HepG2 (cell line): ENCODE results near the gene SLC43A3. TPM values are rescaled to one million over a fixed set of nuclear protein-coding genes. Genes with fewer than 3 reads are reported as not detected.

Experiments used
- AKAP8 ChIP-seq: sonication (generic); formaldehyde crosslinking; IDR thresholded peaks from 2 replicates; pipeline ENCODE4 v1.5.1; 2020; ENCODE audit warnings: mild to moderate bottlenecking, missing genetic modification reagents
- ATF5 ChIP-seq: sonication (generic); formaldehyde crosslinking; IDR thresholded peaks from 2 replicates; pipeline ENCODE4 v1.4.0; 2020; ENCODE audit warnings: mild to moderate bottlenecking, low read depth, missing genetic modification reagents
- CERS6 ChIP-seq: sonication (generic); formaldehyde crosslinking; IDR thresholded peaks from 2 replicates; pipeline ENCODE4 v1.5.0; 2020; ENCODE audit warnings: missing genetic modification reagents
- HCFC1 ChIP-seq: fragments of 150-350 bp; IDR thresholded peaks from 2 replicates; pipeline ENCODE4 v1.6.1; 2014; ENCODE audit warnings: low read depth, low read length
- KLF6 ChIP-seq: IDR thresholded peaks from 2 replicates; pipeline ENCODE4 v1.8.0; 2016; ENCODE audit warnings: missing biosample characterization, missing genetic modification reagents
- MAFK ChIP-seq, 2 experiments: IDR thresholded peaks in 1 of 2; conservative IDR thresholded peaks in 1 of 2; 2 replicates each; pipeline ENCODE4 v1.6.1; 2011; ENCODE audit warnings: improper control_type of control experiment in 2 of 2, low read length in 2 of 2
- PATZ1 ChIP-seq: sonication (generic); formaldehyde crosslinking; IDR thresholded peaks from 2 replicates; pipeline ENCODE4 v1.4.0; 2020; ENCODE audit warnings: missing genetic modification reagents
- RELA ChIP-seq: sonication (generic); formaldehyde crosslinking; IDR thresholded peaks from 2 replicates; pipeline ENCODE4 v1.4.0; 2020; ENCODE audit warnings: missing genetic modification reagents
- RXRA ChIP-seq: sonication (generic); formaldehyde crosslinking; IDR thresholded peaks from 2 replicates; pipeline ENCODE4 v1.5.1; 2020; ENCODE audit warnings: missing genetic modification reagents
- SMAD3 ChIP-seq: sonication (generic); formaldehyde crosslinking; IDR thresholded peaks from 2 replicates; pipeline ENCODE4 v1.4.0; 2020; ENCODE audit warnings: missing genetic modification reagents
- SMAD9 ChIP-seq: sonication (generic); formaldehyde crosslinking; IDR thresholded peaks from 2 replicates; pipeline ENCODE4 v1.5.1; 2020; ENCODE audit warnings: mild to moderate bottlenecking, missing genetic modification reagents
- SNAPC5 ChIP-seq: sonication (generic); formaldehyde crosslinking; IDR thresholded peaks from 2 replicates; pipeline ENCODE4 v1.8.1; 2023; ENCODE audit warnings: mild to moderate bottlenecking, missing genetic modification reagents, borderline replicate concordance
- TEAD3 ChIP-seq: optimal IDR thresholded peaks from 2 replicates; pipeline ENCODE3; 2016; ENCODE audit warnings: borderline replicate concordance
- TFE3 ChIP-seq: IDR thresholded peaks from 2 replicates; pipeline ENCODE4 v1.6.1; 2016
- ZMYM4 ChIP-seq: sonication (generic); formaldehyde crosslinking; IDR thresholded peaks from 2 replicates; pipeline ENCODE4 v1.8.1; 2023; ENCODE audit warnings: mild to moderate bottlenecking, missing genetic modification reagents
- ZNF121 ChIP-seq: sonication (generic); formaldehyde crosslinking; IDR thresholded peaks from 2 replicates; pipeline ENCODE4 v1.5.0; 2020; ENCODE audit warnings: mild to moderate bottlenecking, missing genetic modification reagents
- ZNF354B ChIP-seq: sonication (generic); formaldehyde crosslinking; IDR thresholded peaks from 2 replicates; pipeline ENCODE4 v1.8.0; 2022; ENCODE audit warnings: mild to moderate bottlenecking, missing genetic modification reagents
- ZNF530 ChIP-seq: sonication (generic); formaldehyde crosslinking; IDR thresholded peaks from 2 replicates; pipeline ENCODE4 v1.5.0; 2020; ENCODE audit warnings: low read depth, mild to moderate bottlenecking, missing genetic modification reagents
- ZNF614 ChIP-seq: IDR thresholded peaks from 2 replicates; pipeline ENCODE4 v1.6.1; 2018; ENCODE audit warnings: missing biosample characterization, missing genetic modification reagents, inconsistent platforms, borderline replicate concordance
- ZNF616 ChIP-seq: sonication (generic); formaldehyde crosslinking; IDR thresholded peaks from 2 replicates; pipeline ENCODE4 v1.5.0; 2020; ENCODE audit warnings: low read depth, mild to moderate bottlenecking, missing genetic modification reagents
- ZNF670 ChIP-seq: sonication (generic); formaldehyde crosslinking; IDR thresholded peaks from 2 replicates; pipeline ENCODE4 v1.8.0; 2022; ENCODE audit warnings: mild to moderate bottlenecking, missing genetic modification reagents, borderline replicate concordance
- ZNF7 ChIP-seq: IDR thresholded peaks from 2 replicates; pipeline ENCODE4 v1.6.1; 2016; ENCODE audit warnings: missing biosample characterization, missing genetic modification reagents
- ZZZ3 ChIP-seq: sonication (generic); formaldehyde crosslinking; IDR thresholded peaks from 2 replicates; pipeline ENCODE4 v1.4.0; 2020; ENCODE audit warnings: missing genetic modification reagents, mild to moderate bottlenecking, borderline replicate concordance
- polyA plus RNA-seq, 8 experiments: library from polyadenylated mRNA; depleted of rRNA in 3 of 8; stranded (reverse) in 7 of 8; unstranded in 1 of 8; fragments of >200 nt; fragmentation: Illumina TruSeq in 4 of 8; extraction: Trizol in 4 of 8; gene quantifications; 2 replicates each; pipeline versions ENCODE4 v1.2.1 to v1.2.3, GENCODE V29; 2011 to 2016; ENCODE audit warnings: low read depth in 4 of 8, missing spikeins in 1 of 8, mixed read lengths in 1 of 8; ENCODE audit not compliant: insufficient read depth in 1 of 8
- total RNA-seq, 5 experiments: library from RNA; depleted of rRNA; stranded (reverse); fragments of >200 nt; fragmentation: Illumina TruSeq; extraction: Trizol; gene quantifications; 2 replicates each; pipeline ENCODE4 v1.2.3, GENCODE V29; 2016; ENCODE audit warnings: low read depth in 1 of 5

The SLC43A3 gene
- total and polyA plus RNA-seq, 2 of the 13 experiments (the other 11 are each of a cell fraction or from before 2014, with no cell fraction given), result 2.6 TPM; not detected in 1

GRCh38 chr11:57434640-57435546 is 8.0 kb upstream of the SLC43A3 start (continued):
- TF ChIP-seq ZNF354B, result no peak
- peak; percentile 87 for TF ChIP-seq TEAD3 (CRISPR knock-in tag)
- TF ChIP-seq ATF5, result no peak
- no peak for TF ChIP-seq SMAD9
- no peak for TF ChIP-seq ZNF616 (CRISPR knock-in tag)
- TF ChIP-seq TFE3, result 0 out of 2 replicates have a peak, but pooled peaks have one; percentile 33
- 0 out of 4 replicates have a peak, but pooled peaks of 1 of the 2 experiments have one; percentile 16 for TF ChIP-seq MAFK (conservative IDR thresholded peaks at IDR 0.05 in 1 of 2, IDR thresholded peaks at IDR 0.05 in 1 of 2; ENCODE audit: low read length in 2 of 2)
- peak; percentile 56; the same call in 1 of the 2 replicates for TF ChIP-seq KLF6 (CRISPR knock-in tag)
- no peak for TF ChIP-seq ZNF7 (CRISPR knock-in tag)
- TF ChIP-seq ZNF530 (CRISPR knock-in tag), result no peak
- peak; percentile 75; the same call in 1 of the 2 replicates for TF ChIP-seq ZNF614 (CRISPR knock-in tag)
- TF ChIP-seq ZZZ3 (CRISPR knock-in tag), result no peak
- TF ChIP-seq RXRA (CRISPR knock-in tag), result peak; percentile 21; the same call in 1 of the 2 replicates
- TF ChIP-seq CERS6 (CRISPR knock-in tag), result no peak
- TF ChIP-seq SMAD3 (CRISPR knock-in tag), result peak; percentile 85
- TF ChIP-seq AKAP8 (CRISPR knock-in tag), result no peak
- no peak for TF ChIP-seq HCFC1
- no peak for TF ChIP-seq RELA
- TF ChIP-seq ZNF121 (CRISPR knock-in tag), result no peak
- TF ChIP-seq PATZ1 (CRISPR knock-in tag), result peak; percentile 38; the same call in 1 of the 2 replicates
- TF ChIP-seq ZMYM4 (CRISPR knock-in tag), result peak; percentile 63; the same call in 1 of the 2 replicates
- no peak for TF ChIP-seq ZNF670
- no peak for TF ChIP-seq SNAPC5 (CRISPR knock-in tag)
